Measurements from ENCODE around the gene EPM2A. TPM values are rescaled to one million over a fixed set of nuclear protein-coding genes. Genes with fewer than 3 reads are reported as not detected.
"Not testable (repeated sequence)": the region's sequence is repeated elsewhere in the genome, so short reads cannot be mapped to it uniquely, and the experiment has no call there.

EPM2A gene
- 3.0 and 8.5 TPM in 2 replicates for total RNA-seq (2014; rRNA removed; shearing (Covaris generic); ENCODE audit: low replicate concordance)

GRCh38 chr6:145735356-145736165 is at the start of gene EPM2A:
EPM2A (minus strand) TSS chr6:145735520; CDS start chr6:145735498, 22 bp downstream.
- no peaks in the 10 kb centered on the region for H3K27me3 ChIP-seq
- peak within 1 kb of the TSS; percentile 63 for H3K4me3 ChIP-seq
- no peaks in the 10 kb centered on the region for H3K36me3 ChIP-seq
- peak; percentile 86 for DNase-seq
- no peaks in the 10 kb centered on the region for H3K9me3 ChIP-seq

GRCh38 chr6:145784683-145785082 is 49.4 kb upstream of the EPM2A start:
- H3K36me3 ChIP-seq, result peaks cover 12% of the 10 kb centered on the region
- H3K9me3 ChIP-seq, result no peaks in the 10 kb centered on the region
- DNase-seq, result no peak
- no peak overlapping the region for H3K4me3 ChIP-seq
- no peaks in the 10 kb centered on the region for H3K27me3 ChIP-seq

- Histone ChIP-seq H3K4me3 (no peak overlapping the region), H3K9me3 (no peaks in the 10 kb centered on the region), H3K27me3 (no peaks in the 10 kb centered on the region), H3K36me3 (peaks cover 8% of the 10 kb centered on the region; the same call in 1 of the 2 replicates)
- DNase-seq, result no peak
Measured at GRCh38 chr6:145783796-145784195, 48.5 kb upstream of the EPM2A start.

GRCh38 chr6:145772846-145773245 is 37.5 kb upstream of the EPM2A start:
- no peaks in the 10 kb centered on the region for H3K36me3 ChIP-seq
- H3K9me3 ChIP-seq, result peaks cover 3% of the 10 kb centered on the region; the same call in 1 of the 2 replicates
- H3K4me3 ChIP-seq, result no peak overlapping the region
- DNase-seq, result no peak
- no peaks in the 10 kb centered on the region for H3K27me3 ChIP-seq

- no peaks in the 10 kb centered on the region for H3K27me3 ChIP-seq
- DNase-seq, result no peak
- no peaks in the 10 kb centered on the region for H3K9me3 ChIP-seq
- no peaks in the 10 kb centered on the region for H3K36me3 ChIP-seq
- no peak overlapping the region for H3K4me3 ChIP-seq
Measured at GRCh38 chr6:145765449-145765848, 30.1 kb upstream of the EPM2A start.

- H3K9me3 ChIP-seq, result no peaks in the 10 kb centered on the region
- no peaks in the 10 kb centered on the region for H3K36me3 ChIP-seq
- no peaks in the 10 kb centered on the region for H3K27me3 ChIP-seq
- no peak overlapping the region for H3K4me3 ChIP-seq
- no peak for DNase-seq
Measured at GRCh38 chr6:145763742-145764141, 28.4 kb upstream of the EPM2A start.

GRCh38 chr6:145761584-145761983 is 26.3 kb upstream of the EPM2A start:
- Histone ChIP-seq H3K9me3 (no peaks in the 10 kb centered on the region), H3K36me3 (no peaks in the 10 kb centered on the region), H3K27me3 (no peaks in the 10 kb centered on the region), H3K4me3 (no peak overlapping the region)
- no peak for DNase-seq

GRCh38 chr6:145758113-145758512 is 22.8 kb upstream of the EPM2A start:
- no peaks in the 10 kb centered on the region for H3K27me3 ChIP-seq
- no peaks in the 10 kb centered on the region for H3K36me3 ChIP-seq
- DNase-seq, result no peak
- H3K4me3 ChIP-seq, result no peak overlapping the region
- H3K9me3 ChIP-seq, result no peaks in the 10 kb centered on the region

GRCh38 chr6:145756170-145756662 is 20.9 kb upstream of the EPM2A start:
- Histone ChIP-seq H3K4me3 (no peak overlapping the region), H3K36me3 (no peaks in the 10 kb centered on the region), H3K27me3 (no peaks in the 10 kb centered on the region), H3K9me3 (no peaks in the 10 kb centered on the region)
- DNase-seq, result peak; percentile 67

GRCh38 chr6:145755682-145756081 is 20.4 kb upstream of the EPM2A start:
- H3K36me3 ChIP-seq, result no peaks in the 10 kb centered on the region
- no peak overlapping the region for H3K4me3 ChIP-seq
- H3K27me3 ChIP-seq, result no peaks in the 10 kb centered on the region
- H3K9me3 ChIP-seq, result no peaks in the 10 kb centered on the region
- DNase-seq, result no peak

GRCh38 chr6:145752638-145753037 is 17.3 kb upstream of the EPM2A start:
- no peak for DNase-seq
- H3K36me3 ChIP-seq, result no peaks in the 10 kb centered on the region
- no peaks in the 10 kb centered on the region for H3K27me3 ChIP-seq
- no peaks in the 10 kb centered on the region for H3K9me3 ChIP-seq
- H3K4me3 ChIP-seq, result no peak overlapping the region

GRCh38 chr6:145749632-145750031 is 14.3 kb upstream of the EPM2A start:
- Histone ChIP-seq H3K36me3 (no peaks in the 10 kb centered on the region), H3K9me3 (no peaks in the 10 kb centered on the region), H3K4me3 (no peak overlapping the region), H3K27me3 (no peaks in the 10 kb centered on the region)
- peak; percentile 9 for DNase-seq

GRCh38 chr6:145745861-145746260 is 10.5 kb upstream of the EPM2A start:
- peaks cover 2% of the 10 kb centered on the region; the same call in 1 of the 2 replicates for H3K9me3 ChIP-seq
- no peak overlapping the region for H3K4me3 ChIP-seq
- no peaks in the 10 kb centered on the region for H3K27me3 ChIP-seq
- no peaks in the 10 kb centered on the region for H3K36me3 ChIP-seq
- no peak for DNase-seq

- Histone ChIP-seq H3K36me3 (no peaks in the 10 kb centered on the region), H3K4me3 (no peak overlapping the region), H3K27me3 (no peaks in the 10 kb centered on the region), H3K9me3 (peaks cover 2% of the 10 kb centered on the region; the same call in 1 of the 2 replicates)
- no peak for DNase-seq
Measured at GRCh38 chr6:145744619-145745018, 9.3 kb upstream of the EPM2A start.

GRCh38 chr6:145743332-145743731 is 8.0 kb upstream of the EPM2A start:
- Histone ChIP-seq H3K9me3 (peaks cover 2% of the 10 kb centered on the region; the same call in 1 of the 2 replicates), H3K27me3 (no peaks in the 10 kb centered on the region), H3K36me3 (no peaks in the 10 kb centered on the region), H3K4me3 (no peak overlapping the region)
- no peak for DNase-seq

- DNase-seq, H3K27me3 ChIP-seq, H3K9me3 ChIP-seq, H3K4me3 ChIP-seq, H3K36me3 ChIP-seq: not testable (repeated sequence)
Measured at GRCh38 chr6:145742472-145742871, 7.2 kb upstream of the EPM2A start.

GRCh38 chr6:145739685-145740084 is 4.4 kb upstream of the EPM2A start:
- H3K36me3 ChIP-seq, H3K9me3 ChIP-seq, DNase-seq, H3K4me3 ChIP-seq, H3K27me3 ChIP-seq: not testable (repeated sequence)

GRCh38 chr6:145738265-145738664 is 2.9 kb upstream of the EPM2A start:
- Histone ChIP-seq H3K36me3 (no peaks in the 10 kb centered on the region), H3K9me3 (peaks cover 2% of the 10 kb centered on the region; the same call in 1 of the 2 replicates), H3K27me3 (no peaks in the 10 kb centered on the region), H3K4me3 (no peak overlapping the region)
- no peak for DNase-seq
